ENCODE measurements around the gene LIPE.

The LIPE gene

DNA sequence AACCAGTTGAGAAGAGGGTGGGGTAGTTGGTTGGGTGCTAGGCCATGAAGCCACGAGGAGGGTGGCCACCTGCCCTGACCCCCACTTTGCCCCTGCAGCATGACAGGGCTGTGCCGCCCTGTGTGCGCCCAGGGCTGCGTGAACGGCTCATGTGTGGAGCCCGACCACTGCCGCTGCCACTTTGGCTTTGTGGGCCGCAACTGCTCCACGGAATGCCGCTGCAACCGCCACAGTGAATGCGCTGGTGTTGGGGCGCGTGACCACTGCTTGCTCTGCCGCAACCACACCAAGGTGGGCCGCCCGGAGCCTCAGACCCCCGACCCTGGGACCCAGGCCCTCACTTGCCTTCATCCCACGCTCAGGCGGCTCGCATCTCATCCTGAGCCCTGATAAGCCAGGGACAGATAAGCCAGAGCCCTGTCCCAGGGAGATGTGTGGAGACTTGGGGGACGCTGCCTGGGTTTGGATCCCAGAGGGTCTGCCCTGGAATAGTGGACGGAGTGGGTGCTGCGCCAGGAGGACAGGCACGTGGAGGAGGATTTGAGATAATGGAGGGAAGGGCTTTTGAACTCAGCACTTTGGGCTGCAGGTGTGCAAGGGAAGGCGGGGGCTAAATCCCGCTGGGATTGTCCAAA lies 57.6 kb downstream of the LIPE start:
- DNase-seq (ENCODE audit: insufficient read length, low spot score) (no peak), FAIRE-seq (no peak)

GRCh38 chr19:42368765-42369164 lies 58.4 kb downstream of the LIPE start:
- FAIRE-seq (no peak), DNase-seq (ENCODE audit: insufficient read length, low spot score) (no peak)
- no peak for TF ChIP-seq CTCF (IDR thresholded peaks at IDR 0.05; ENCODE audit: insufficient read depth, missing control alignments)

More for the DNA sequence above, 57.6 kb downstream of the LIPE start:
- TF ChIP-seq CTCF (IDR thresholded peaks at IDR 0.05; ENCODE audit: insufficient read depth, missing control alignments) = no peak

GRCh38 chr19:42368360-42368759 lies 58.8 kb downstream of the LIPE start:
- no peak for TF ChIP-seq CTCF (IDR thresholded peaks at IDR 0.05; ENCODE audit: insufficient read depth, missing control alignments)
- DNase-seq (ENCODE audit: insufficient read length, low spot score) = no peak
- no peak for FAIRE-seq

DNA sequence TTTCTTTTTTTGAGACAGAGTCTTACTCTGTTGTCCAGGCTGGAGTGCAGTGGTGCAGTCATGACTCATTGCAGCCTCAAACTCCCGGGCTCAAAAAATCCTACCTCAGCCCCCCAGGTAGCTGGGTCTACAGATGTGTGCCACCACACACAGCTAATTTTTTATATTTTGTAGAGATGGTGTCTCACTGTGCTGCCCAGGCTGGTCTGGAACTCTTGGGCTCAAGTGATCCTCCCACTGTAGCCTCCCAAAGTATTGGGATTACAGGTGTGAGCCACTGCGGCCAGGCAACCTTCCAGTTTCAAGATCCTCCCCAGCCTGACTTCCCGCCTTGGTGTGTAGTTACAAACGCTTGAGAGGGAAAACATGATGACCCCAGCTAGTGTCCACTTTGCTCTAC lies 59.3 kb downstream of the LIPE start:
- TF ChIP-seq CTCF (IDR thresholded peaks at IDR 0.05; ENCODE audit: insufficient read depth, missing control alignments) = no peak
- FAIRE-seq = no peak
- DNase-seq (ENCODE audit: insufficient read length, low spot score) = no peak

DNA sequence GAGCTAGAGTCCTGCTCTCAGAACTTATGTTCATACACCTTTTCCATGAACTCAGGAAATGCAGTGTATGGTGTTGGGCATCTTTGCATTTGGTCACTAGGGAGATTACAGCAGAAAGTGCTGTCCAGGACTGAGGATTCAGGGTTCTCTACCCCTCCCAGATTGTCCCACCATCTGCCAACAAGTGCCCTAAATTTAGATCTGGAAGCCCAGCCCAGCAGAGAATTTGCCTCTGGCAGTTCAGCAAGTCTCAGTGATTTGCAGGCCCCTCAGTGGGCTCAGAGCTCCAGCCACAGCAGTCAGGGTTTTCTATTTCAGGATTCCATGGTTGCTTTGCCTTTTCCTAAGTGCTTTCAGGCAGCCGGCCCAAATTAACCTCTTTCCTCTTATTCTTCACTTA lies 60.5 kb downstream of the LIPE start:
- TF ChIP-seq CTCF (IDR thresholded peaks at IDR 0.05; ENCODE audit: insufficient read depth, missing control alignments) = no peak
- FAIRE-seq (no peak), DNase-seq (ENCODE audit: insufficient read length, low spot score) (no peak)

DNA sequence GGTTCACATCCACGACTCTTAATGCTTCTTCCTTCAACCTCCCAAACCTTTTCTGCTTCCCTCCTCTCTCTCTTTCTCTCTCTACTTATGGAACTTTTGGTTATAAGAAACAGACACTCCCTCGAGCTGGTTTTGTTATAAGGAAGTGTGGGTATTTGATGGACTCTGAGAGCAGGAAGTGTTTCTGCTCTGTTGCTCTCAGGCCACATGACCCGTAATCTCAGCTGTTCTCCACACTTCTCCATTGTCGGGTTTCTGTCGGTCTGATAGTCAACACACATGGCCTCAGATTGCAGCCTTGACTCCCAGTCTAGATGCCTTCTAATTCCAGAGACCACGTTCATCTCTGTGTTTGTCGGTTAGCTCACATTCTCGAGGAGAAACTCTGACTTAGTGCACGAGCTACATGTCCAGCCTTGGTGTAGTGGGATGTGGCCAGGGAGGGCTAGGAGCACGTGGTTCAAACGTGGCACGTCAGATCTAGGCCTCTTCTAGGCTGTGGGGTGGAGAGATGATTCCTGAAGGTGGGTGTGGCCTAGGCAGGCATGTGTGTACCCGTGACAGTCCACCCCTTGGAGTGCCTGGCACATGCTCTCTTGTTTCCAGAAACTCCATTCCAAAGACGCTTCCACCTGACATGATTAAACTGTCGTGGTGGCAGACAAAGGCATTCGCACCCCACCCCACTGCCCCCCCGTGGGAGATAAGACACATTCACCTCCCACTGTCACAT lies 63.4 kb downstream of the LIPE start:
- DNase-seq (ENCODE audit: insufficient read length, low spot score) (no peak), FAIRE-seq (no peak)
- no peak for TF ChIP-seq CTCF (IDR thresholded peaks at IDR 0.05; ENCODE audit: insufficient read depth, missing control alignments)

DNA sequence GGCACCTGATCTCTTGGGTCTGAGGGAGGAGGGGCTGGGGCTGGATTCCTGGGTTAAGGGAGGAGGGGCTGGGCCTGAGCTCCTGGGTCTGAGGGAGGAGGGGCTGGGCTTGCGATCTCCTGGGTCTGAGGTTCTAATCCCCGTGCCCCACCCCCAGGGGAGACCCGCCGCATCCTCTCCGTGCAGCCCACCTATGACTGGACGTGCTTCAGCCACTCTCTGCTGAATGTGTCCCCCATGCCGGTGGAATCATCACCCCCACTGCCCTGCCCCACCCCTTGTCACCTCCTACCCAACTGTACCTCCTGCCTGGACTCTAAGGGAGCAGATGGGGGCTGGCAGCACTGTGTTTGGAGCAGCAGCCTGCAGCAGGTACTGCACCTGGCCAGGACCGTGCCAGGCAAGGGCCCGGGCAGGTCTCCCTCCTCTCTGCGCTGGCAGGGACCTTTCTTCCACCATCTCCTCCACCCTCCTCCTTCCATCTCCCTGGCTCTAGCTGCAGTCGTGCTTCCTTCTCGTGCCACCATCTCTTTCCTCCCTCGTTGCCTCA lies 64.2 kb downstream of the LIPE start:
- FAIRE-seq (no peak), DNase-seq (ENCODE audit: insufficient read length, low spot score) (no peak)
- no peak for TF ChIP-seq CTCF (IDR thresholded peaks at IDR 0.05; ENCODE audit: insufficient read depth, missing control alignments)

Data from D721Med (cell line).